B cell (primary cell): Measurements from ENCODE around the gene NADK2. TPM values are rescaled to one million over a fixed set of nuclear protein-coding genes. Genes with fewer than 3 reads are reported as not detected.

Source experiments
- ATAC-seq: fragments of 200-7000 bp; cut with Tn5 transposase; one replicate; pipeline ENCODE4 v1.10.0; 2021; ENCODE audit warnings: low read depth, mild to moderate bottlenecking, moderate number of reproducible peaks, moderate library complexity
- CTCF ChIA-PET: fragments of 350-600 bp; sonication (Branson Sonifier 250); formaldehyde crosslinking; loops from one replicate; lab custom pipeline; 2021; ENCODE audit warnings: antibody characterized with exemption, inconsistent platforms; lab: Charles Lee
- POLR2A ChIA-PET: fragments of 350-600 bp; sonication (Branson Sonifier 250); formaldehyde crosslinking; loops from one replicate; lab custom pipeline; 2021; ENCODE audit warnings: antibody characterized with exemption; lab: Charles Lee
- DNase-seq: peaks from one replicate; pipeline ENCODE4 v3.0.0; 2013
- H2AFZ ChIP-seq: 2 replicates; pipeline ENCODE4 v1.6.1; 2012; ENCODE audit warnings: mild to moderate bottlenecking, low read depth, low read length; ENCODE audit not compliant: insufficient read depth, poor library complexity, severe bottlenecking
- H3K27ac ChIP-seq, 2 donors: 1 replicate in 1 of 2; 2 replicates in 1 of 2; pipeline ENCODE4 v1.5.1; 2012 to 2013; ENCODE audit warnings: low read length in 2 of 2, mild to moderate bottlenecking in 2 of 2, moderate library complexity in 1 of 2
- H3K27me3 ChIP-seq, 4 experiments: fragments of 200-600 bp in 1 of 4; sonication (generic) in 1 of 4; replicated peaks in 1 of 4; 1 replicate in 2 of 4; 2 replicates in 2 of 4; pipeline versions ENCODE4 v1.6.1 to v1.7.0; 2013 to 2016; ENCODE audit warnings: low read length in 3 of 4, mild to moderate bottlenecking in 2 of 4, mixed read lengths in 1 of 4, moderate library complexity in 1 of 4; ENCODE audit not compliant: insufficient read depth in 4 of 4, control insufficient read depth in 3 of 4; ENCODE audit errors: control extremely low read depth in 1 of 4
- H3K36me3 ChIP-seq, 2 experiments: replicated peaks in 1 of 2; 1 replicate in 1 of 2; 2 replicates in 1 of 2; pipeline versions ENCODE4 v1.6.1 to v1.7.1; 2013; ENCODE audit warnings: low read length in 1 of 2; ENCODE audit not compliant: insufficient read depth in 2 of 2, control insufficient read depth in 1 of 2; ENCODE audit errors: control extremely low read depth in 1 of 2, extremely low read depth in 1 of 2
- H3K4me1 ChIP-seq, 2 donors: fragments of 200-600 bp in 1 of 2; sonication (generic) in 1 of 2; 1 replicate in 1 of 2; 2 replicates in 1 of 2; pipeline versions ENCODE4 v1.5.1 to v1.6.1; 2013 to 2017; ENCODE audit warnings: low read length in 2 of 2; ENCODE audit not compliant: control insufficient read depth in 2 of 2, insufficient read depth in 2 of 2
- H3K4me2 ChIP-seq: replicated peaks from 2 replicates; pipeline ENCODE3; 2012; ENCODE audit warnings: mild to moderate bottlenecking, low read depth, low read length; ENCODE audit not compliant: poor library complexity, severe bottlenecking
- H3K4me3 ChIP-seq, 5 experiments: fragments of 200-600 bp in 1 of 5; sonication (generic) in 1 of 5; 1 replicate in 3 of 5; 2 replicates in 2 of 5; pipeline versions ENCODE4 v1.5.1 to v1.7.0; 2011 to 2016; ENCODE audit warnings: low read length in 4 of 5, mild to moderate bottlenecking in 4 of 5, low read depth in 2 of 5, control low read depth in 1 of 5, moderate library complexity in 1 of 5; ENCODE audit not compliant: insufficient read depth in 1 of 5; ENCODE audit errors: control extremely low read depth in 1 of 5, extremely low read depth in 1 of 5
- H3K79me2 ChIP-seq: fragments of 200-600 bp; sonication (generic); one replicate; pipeline ENCODE4 v1.6.0; 2016; ENCODE audit warnings: low read length; ENCODE audit not compliant: control insufficient read depth, insufficient read depth
- H3K9ac ChIP-seq: fragments of 200-600 bp; sonication (generic); 2 replicates; pipeline ENCODE4 v1.6.1; 2017; ENCODE audit warnings: mild to moderate bottlenecking, low read length, moderate library complexity
- H3K9me3 ChIP-seq, 3 donors: one replicate each; pipeline versions ENCODE4 v1.6.1 to v1.7.1; 2013; ENCODE audit warnings: low read length in 2 of 3; ENCODE audit not compliant: control insufficient read depth in 2 of 3, insufficient read depth in 1 of 3; ENCODE audit errors: control extremely low read depth in 1 of 3
- H4K20me1 ChIP-seq: 2 replicates; pipeline ENCODE4 v1.6.0; 2012; ENCODE audit warnings: mild to moderate bottlenecking, low read length; ENCODE audit not compliant: insufficient read depth, control insufficient read depth, poor library complexity, severe bottlenecking
- H3K27ac Mint-ChIP-seq: one replicate; pipeline ENCODE4 v1.8.0; 2021; ENCODE audit warnings: mixed read lengths
- H3K27me3 Mint-ChIP-seq: one replicate; pipeline ENCODE4 v1.8.0; 2021; ENCODE audit warnings: mixed read lengths
- H3K4me1 Mint-ChIP-seq: one replicate; pipeline ENCODE4 v1.8.0; 2021; ENCODE audit warnings: mixed read lengths
- H3K4me3 Mint-ChIP-seq: one replicate; pipeline ENCODE4 v1.8.0; 2021; ENCODE audit warnings: mixed read lengths
- H3K9me3 Mint-ChIP-seq: one replicate; pipeline ENCODE4 v1.8.0; 2022; ENCODE audit warnings: mixed read lengths; ENCODE audit not compliant: insufficient read depth
- EZH2 ChIP-seq: IDR thresholded peaks from 2 replicates; pipeline ENCODE4 v1.6.1; 2012; ENCODE audit warnings: borderline replicate concordance, low read depth, mild to moderate bottlenecking, moderate library complexity, low read length; ENCODE audit not compliant: insufficient read depth, poor library complexity, severe bottlenecking
- WGBS: methylation state at CpG from one replicate; pipeline ENCODE4 v1.1.5; 2013; ENCODE audit warnings: missing lambda C conversion rate; ENCODE audit not compliant: insufficient coverage; 5-methylcytosine and 5-hydroxymethylcytosine counted together
- intact Hi-C: fragments of 100-400 bp; cut with micrococcal nuclease; formaldehyde crosslinking; loops from one replicate; pipeline ENCODE4 v1.10.0; 2022
- polyA plus RNA-seq: library from polyadenylated mRNA; depleted of rRNA; stranded (reverse); fragments of >200 nt; gene quantifications from 2 replicates; pipeline ENCODE4 v1.2.3, GENCODE V29; 2012
- total RNA-seq, 2 donors: library from RNA; stranded (reverse); fragments of 120-200 nt in 1 of 2; gene quantifications; 1 replicate in 1 of 2; 2 replicates in 1 of 2; pipeline versions ENCODE4 v1.2.3 to v1.2.4, GENCODE V29; 2013 to 2022
- TF ChIP-seq, protein P1 (sequence below): fragments of 200-600 bp; IDR thresholded peaks from one replicate; pipeline ENCODE4 v1.8.0; 2022; ENCODE audit warnings: antibody characterized with exemption, mild to moderate bottlenecking

The NADK2 gene
- total and polyA plus RNA-seq, 2 donors (not counting 1 experiment from before 2014, with no cell fraction given): 3.3 to 18.6 TPM

DNA sequence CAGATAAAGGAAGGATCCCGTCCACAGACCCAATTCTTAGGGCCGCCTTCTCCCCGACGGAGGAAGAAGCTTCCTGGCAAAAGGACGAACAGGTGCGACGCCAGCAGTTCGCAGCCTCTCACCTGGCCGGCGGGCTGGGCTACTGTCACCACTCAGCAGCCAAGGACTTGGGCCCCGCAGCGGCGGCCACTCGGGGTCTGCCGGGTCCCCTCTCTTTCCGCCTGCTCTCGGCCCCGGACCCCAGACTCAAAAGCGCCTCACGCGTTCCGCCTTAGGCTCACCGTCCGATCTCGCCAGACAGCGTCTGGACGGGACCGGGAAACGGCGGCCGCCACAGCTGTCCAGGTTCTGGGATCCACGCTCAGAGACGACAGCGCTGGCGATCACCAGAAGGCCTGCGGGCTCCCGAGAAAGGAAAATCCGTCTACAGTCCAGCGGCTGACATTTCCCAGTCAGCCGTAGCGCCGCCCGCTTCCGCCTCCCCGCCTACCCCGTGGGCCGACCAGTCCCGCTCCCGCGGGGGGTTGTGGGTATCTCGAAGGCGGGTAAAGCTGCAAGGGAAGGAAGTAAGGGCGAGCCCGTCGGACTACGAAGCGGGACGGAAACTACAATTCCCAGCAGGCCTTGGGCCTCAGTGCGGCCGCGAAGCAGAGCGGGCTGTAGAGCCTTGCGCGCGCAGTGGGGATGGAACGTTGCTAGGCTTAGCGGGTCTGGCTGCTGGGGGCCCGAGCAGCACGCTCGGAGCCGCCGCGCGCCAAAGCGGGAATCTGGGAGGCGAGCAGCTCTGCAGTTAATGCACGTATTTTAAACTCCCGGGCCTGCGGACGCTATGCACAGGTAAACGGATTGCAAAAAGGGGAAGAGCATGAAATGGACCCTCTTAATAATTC lies 90.0 kb downstream of the NADK2 start, which contains the start of the genes LMBRD2 and SKP2:
LMBRD2 (minus strand) TSS at position 454 of the 890 bp plus-strand sequence. CDS start 8,538 bp downstream, outside the sequence.
SKP2 (plus strand) TSS at position 678 of the 890 bp plus-strand sequence; CDS start at position 830, 152 bp downstream.
- Histone ChIP-seq H3K9me3 (no peaks in the 10 kb centered on the region), H2AFZ (peak within 1 kb of the TSS; percentile 81), H3K4me2 (peak within 1 kb of the TSS; percentile 87), H3K36me3 (peaks cover 0 to 12% of the 10 kb centered on the region in 2 experiments), H3K9ac (peak within 1 kb of the TSS; percentile 66), H3K79me2 (peaks cover 89% of the 10 kb centered on the region), H3K4me3 (peak within 1 kb of the TSS; percentile 67 to 82 (median 78)), H3K4me1 (peaks cover 19 to 25% of the 10 kb centered on the region in 2 donors), H3K27ac (peak within 1 kb of the TSS; percentile 55 to 83), H4K20me1 (no peaks in the 10 kb centered on the region), H3K27me3 (no peaks in the 10 kb centered on the region)
- Mint-ChIP-seq H3K27ac (peak within 1 kb of the TSS; percentile 87), H3K4me1 (peaks cover 46% of the 10 kb centered on the region), H3K27me3 (no peaks in the 10 kb centered on the region), H3K4me3 (peak within 1 kb of the TSS; percentile 95), H3K9me3 (no peaks in the 10 kb centered on the region)
- intact Hi-C loops: loop anchor here (1.0 to 2.0 kb wide), 4 partner anchors 91 to 1313 kb away; partner anchors contain the start of genes NIPBL and TTC23L
- ChIA-PET CTCF (interaction anchor here (0.6 to 2.8 kb wide), 4 partner anchors 27 to 544 kb away, joined by 3 to 16 read pairs (median 4); partner anchors contain the start of gene NADK2), POLR2A (interaction anchor here (0.8 to 2.3 kb wide), 3 partner anchors 90 to 1223 kb away, joined by 3 to 15 read pairs (median 3); partner anchors contain the start of gene NADK2)
- DNase-seq: peak; percentile 96
- under 1% methylated on average over 80 of the region's 81 CpGs for WGBS
- peak; percentile 98 for ATAC-seq
- no peak for TF ChIP-seq EZH2
- TF ChIP-seq, protein P1, sequence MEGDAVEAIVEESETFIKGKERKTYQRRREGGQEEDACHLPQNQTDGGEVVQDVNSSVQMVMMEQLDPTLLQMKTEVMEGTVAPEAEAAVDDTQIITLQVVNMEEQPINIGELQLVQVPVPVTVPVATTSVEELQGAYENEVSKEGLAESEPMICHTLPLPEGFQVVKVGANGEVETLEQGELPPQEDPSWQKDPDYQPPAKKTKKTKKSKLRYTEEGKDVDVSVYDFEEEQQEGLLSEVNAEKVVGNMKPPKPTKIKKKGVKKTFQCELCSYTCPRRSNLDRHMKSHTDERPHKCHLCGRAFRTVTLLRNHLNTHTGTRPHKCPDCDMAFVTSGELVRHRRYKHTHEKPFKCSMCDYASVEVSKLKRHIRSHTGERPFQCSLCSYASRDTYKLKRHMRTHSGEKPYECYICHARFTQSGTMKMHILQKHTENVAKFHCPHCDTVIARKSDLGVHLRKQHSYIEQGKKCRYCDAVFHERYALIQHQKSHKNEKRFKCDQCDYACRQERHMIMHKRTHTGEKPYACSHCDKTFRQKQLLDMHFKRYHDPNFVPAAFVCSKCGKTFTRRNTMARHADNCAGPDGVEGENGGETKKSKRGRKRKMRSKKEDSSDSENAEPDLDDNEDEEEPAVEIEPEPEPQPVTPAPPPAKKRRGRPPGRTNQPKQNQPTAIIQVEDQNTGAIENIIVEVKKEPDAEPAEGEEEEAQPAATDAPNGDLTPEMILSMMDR: no peak
